ENCODE results near the gene DBNDD1. TPM values are rescaled to one million over a fixed set of nuclear protein-coding genes. Genes with fewer than 3 reads are reported as not detected.

DBNDD1 gene
- total RNA-seq, 1 donor from 2014 or later = 4.2 TPM

- TF ChIP-seq, protein P1, sequence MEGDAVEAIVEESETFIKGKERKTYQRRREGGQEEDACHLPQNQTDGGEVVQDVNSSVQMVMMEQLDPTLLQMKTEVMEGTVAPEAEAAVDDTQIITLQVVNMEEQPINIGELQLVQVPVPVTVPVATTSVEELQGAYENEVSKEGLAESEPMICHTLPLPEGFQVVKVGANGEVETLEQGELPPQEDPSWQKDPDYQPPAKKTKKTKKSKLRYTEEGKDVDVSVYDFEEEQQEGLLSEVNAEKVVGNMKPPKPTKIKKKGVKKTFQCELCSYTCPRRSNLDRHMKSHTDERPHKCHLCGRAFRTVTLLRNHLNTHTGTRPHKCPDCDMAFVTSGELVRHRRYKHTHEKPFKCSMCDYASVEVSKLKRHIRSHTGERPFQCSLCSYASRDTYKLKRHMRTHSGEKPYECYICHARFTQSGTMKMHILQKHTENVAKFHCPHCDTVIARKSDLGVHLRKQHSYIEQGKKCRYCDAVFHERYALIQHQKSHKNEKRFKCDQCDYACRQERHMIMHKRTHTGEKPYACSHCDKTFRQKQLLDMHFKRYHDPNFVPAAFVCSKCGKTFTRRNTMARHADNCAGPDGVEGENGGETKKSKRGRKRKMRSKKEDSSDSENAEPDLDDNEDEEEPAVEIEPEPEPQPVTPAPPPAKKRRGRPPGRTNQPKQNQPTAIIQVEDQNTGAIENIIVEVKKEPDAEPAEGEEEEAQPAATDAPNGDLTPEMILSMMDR (IDR thresholded peaks at IDR 0.05) = no peak
- H3K27me3 ChIP-seq (ENCODE audit: low read depth) = no peaks in the 10 kb centered on the region
- H3K27ac ChIP-seq = no peak overlapping the region
- H3K4me1 ChIP-seq = no peaks in the 10 kb centered on the region
- DNase-seq (no peak), ATAC-seq (no peak)
- no peaks in the 10 kb centered on the region for H3K9me3 ChIP-seq
- no peak overlapping the region for H3K4me3 ChIP-seq
- intact Hi-C loops (cut with DNase I) = no loop called here
- H3K36me3 ChIP-seq = peaks cover 95% of the 10 kb centered on the region
Measured at GRCh38 chr16:89984216-89984615, 35.0 kb downstream of the DBNDD1 start.

DNA sequence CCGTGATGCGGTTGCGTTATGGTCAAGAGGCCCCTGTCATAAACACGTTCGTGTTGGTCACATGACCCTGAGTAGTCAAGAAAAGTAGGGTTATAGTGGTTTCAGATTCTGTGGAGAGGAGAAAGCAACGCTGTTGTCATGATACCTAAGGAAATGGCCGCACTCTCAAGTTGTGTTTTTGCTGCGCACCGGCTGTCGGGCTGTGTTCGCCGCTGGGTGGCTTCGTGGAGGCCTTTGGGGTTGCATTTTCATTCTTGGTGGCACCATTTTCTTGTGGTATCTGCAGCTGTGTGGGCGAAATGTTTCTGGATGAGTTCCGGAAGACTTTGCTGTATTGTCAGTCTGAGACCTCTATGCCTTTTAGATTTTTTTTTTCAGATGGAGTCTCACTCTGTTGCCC lies 35.7 kb downstream of the DBNDD1 start:
- Histone ChIP-seq H3K27ac (no peak overlapping the region), H3K27me3 (ENCODE audit: low read depth) (no peaks in the 10 kb centered on the region), H3K9me3 (no peaks in the 10 kb centered on the region), H3K36me3 (peaks cover 94% of the 10 kb centered on the region), H3K4me1 (no peaks in the 10 kb centered on the region), H3K4me3 (no peak overlapping the region)
- intact Hi-C loops (cut with DNase I) = no loop called here
- TF ChIP-seq, protein P1 (IDR thresholded peaks at IDR 0.05) = no peak
- DNase-seq = no peak
- ATAC-seq = no peak

- intact Hi-C loops (cut with DNase I) = no loop called here
- Histone ChIP-seq H3K27ac (no peak overlapping the region), H3K4me1 (no peaks in the 10 kb centered on the region), H3K36me3 (peaks cover 96% of the 10 kb centered on the region), H3K4me3 (no peak overlapping the region), H3K9me3 (no peaks in the 10 kb centered on the region), H3K27me3 (ENCODE audit: low read depth) (no peaks in the 10 kb centered on the region)
- ATAC-seq = no peak
- TF ChIP-seq, protein P1 (IDR thresholded peaks at IDR 0.05) = no peak
- DNase-seq = no peak
Measured at GRCh38 chr16:89982318-89982717, 36.9 kb downstream of the DBNDD1 start.

GRCh38 chr16:89981414-89981813 lies 37.8 kb downstream of the DBNDD1 start:
- no peaks in the 10 kb centered on the region for H3K9me3 ChIP-seq
- DNase-seq (no peak), ATAC-seq (no peak)
- no peaks in the 10 kb centered on the region for H3K27me3 ChIP-seq (ENCODE audit: low read depth)
- H3K4me1 ChIP-seq = no peaks in the 10 kb centered on the region
- H3K4me3 ChIP-seq = no peak overlapping the region
- no peak overlapping the region for H3K27ac ChIP-seq
- intact Hi-C loops (cut with DNase I) = no loop called here
- H3K36me3 ChIP-seq = peaks cover 87% of the 10 kb centered on the region
- TF ChIP-seq, protein P1 (IDR thresholded peaks at IDR 0.05) = no peak

DNA sequence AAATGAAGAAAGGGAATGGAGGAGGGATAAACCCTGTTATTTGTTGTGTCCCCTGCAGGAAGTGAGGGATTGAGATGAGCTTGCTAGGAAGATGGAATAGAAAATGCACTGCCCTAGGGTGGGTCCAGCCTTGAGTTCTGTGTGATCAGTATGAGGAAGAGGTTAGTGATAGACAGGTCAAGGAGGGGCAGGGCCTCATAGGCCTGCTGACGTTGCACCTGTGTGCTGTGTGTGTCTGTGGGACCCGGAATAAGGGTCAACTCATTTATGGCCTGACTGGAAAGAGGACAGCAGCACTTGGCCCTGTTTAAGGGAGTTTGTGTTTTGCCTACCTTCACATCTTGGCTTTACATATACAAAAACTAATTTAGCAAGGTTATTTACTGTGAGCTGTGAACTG lies 44.4 kb downstream of the DBNDD1 start:
- intact Hi-C loops (cut with DNase I) = no loop called here
- Histone ChIP-seq H3K9me3 (no peaks in the 10 kb centered on the region), H3K36me3 (peaks cover 24% of the 10 kb centered on the region), H3K27me3 (ENCODE audit: low read depth) (no peaks in the 10 kb centered on the region), H3K4me3 (no peak overlapping the region), H3K27ac (no peak overlapping the region), H3K4me1 (peaks cover 30% of the 10 kb centered on the region)
- TF ChIP-seq, protein P1 (IDR thresholded peaks at IDR 0.05) = no peak
- ATAC-seq (no peak), DNase-seq (no peak)
